Testis (tissue), 2 donors: ENCODE data around the gene SEC14L5.
A peak's percentile ranks its signal among the peaks of the same experiment; 100 is the strongest.

Source experiments
- CTCF ChIP-seq, 3 experiments: fragments of 450-650 bp in 2 of 3; fragments of 200-600 bp in 1 of 3; sonication (generic) in 1 of 3; IDR thresholded peaks; one replicate each; pipeline ENCODE4 v1.5.1; 2016 to 2019; ENCODE audit warnings: antibody characterized with exemption in 3 of 3, mild to moderate bottlenecking in 2 of 3, moderate library complexity in 1 of 3
- POLR2A ChIP-seq: fragments of 450-650 bp; IDR thresholded peaks from one replicate; pipeline ENCODE4 v1.6.1; 2017; ENCODE audit warnings: antibody characterized with exemption, mild to moderate bottlenecking, moderate library complexity

GRCh38 chr16:5056352-5056751, 98.2 kb downstream of the SEC14L5 start:
- TF ChIP-seq CTCF (IDR thresholded peaks at IDR 0.05), result peak in 1 of 3 experiments; percentile 13
- TF ChIP-seq POLR2A, result no peak
